ENCODE data around the gene SLC15A4.
A peak's percentile ranks its signal among the peaks of the same experiment; 100 is the strongest.

The SLC15A4 gene

DNA sequence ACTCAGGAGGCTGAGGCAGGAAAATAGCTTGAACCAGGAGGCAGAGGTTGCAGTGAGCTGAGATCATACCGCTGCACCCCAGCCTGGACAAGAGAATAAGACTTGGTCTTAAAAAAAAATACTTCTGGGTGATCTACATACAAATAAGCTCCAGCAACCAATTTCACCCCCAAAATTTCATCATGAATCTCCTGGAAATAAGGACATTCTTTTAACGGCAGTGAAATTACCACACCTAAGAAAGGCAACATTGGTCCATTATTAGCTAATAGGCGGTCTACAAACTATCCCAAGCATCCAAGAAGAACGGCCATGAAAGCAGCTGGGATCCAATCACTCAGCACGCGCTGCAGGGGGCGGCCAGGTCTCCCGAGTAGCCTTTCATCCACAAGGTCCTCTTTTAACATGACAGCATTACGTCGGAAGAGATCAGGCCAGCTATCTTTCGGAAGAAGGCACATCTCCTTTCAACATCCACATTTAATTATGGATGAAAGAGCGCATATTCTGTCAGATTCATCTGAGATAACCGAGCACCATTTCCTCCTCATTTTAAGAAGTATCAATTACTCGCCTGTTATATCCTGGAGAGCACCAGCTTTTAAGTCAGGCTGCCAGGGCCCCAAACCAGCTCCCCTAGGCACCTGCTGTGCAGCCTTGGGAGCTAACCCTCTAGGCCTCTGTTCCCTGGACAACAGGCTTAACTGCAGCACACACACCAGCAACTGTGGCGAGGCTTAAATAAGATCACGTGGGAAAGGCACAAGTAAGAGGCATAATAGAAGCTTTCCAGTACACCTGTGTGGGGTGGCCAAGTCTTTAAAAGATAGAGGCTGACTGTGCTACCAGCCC is 4.2 kb downstream of the SLC15A4 start:
- H3K27me3 ChIP-seq (ENCODE audit: insufficient read depth, low read length, poor library complexity, severe bottlenecking): no peaks in the 10 kb centered on the region
- peaks cover 76% of the 10 kb centered on the region for H4K20me1 ChIP-seq (ENCODE audit: insufficient read depth, low read length, poor library complexity, severe bottlenecking)
- peaks cover 95% of the 10 kb centered on the region for H3K79me2 ChIP-seq (ENCODE audit: insufficient read depth, low read length)
- peaks cover 6% of the 10 kb centered on the region; the same call in 1 of the 2 replicates for H3K36me3 ChIP-seq (ENCODE audit: insufficient read depth, low read length)
- H3K9me2 ChIP-seq (replicated peaks; ENCODE audit: low read depth, low read length): no peaks in the 10 kb centered on the region
- no peak for TF ChIP-seq EZH2phosphoT487 (IDR thresholded peaks at IDR 0.05; ENCODE audit: borderline replicate concordance)
- TF ChIP-seq, protein P1, sequence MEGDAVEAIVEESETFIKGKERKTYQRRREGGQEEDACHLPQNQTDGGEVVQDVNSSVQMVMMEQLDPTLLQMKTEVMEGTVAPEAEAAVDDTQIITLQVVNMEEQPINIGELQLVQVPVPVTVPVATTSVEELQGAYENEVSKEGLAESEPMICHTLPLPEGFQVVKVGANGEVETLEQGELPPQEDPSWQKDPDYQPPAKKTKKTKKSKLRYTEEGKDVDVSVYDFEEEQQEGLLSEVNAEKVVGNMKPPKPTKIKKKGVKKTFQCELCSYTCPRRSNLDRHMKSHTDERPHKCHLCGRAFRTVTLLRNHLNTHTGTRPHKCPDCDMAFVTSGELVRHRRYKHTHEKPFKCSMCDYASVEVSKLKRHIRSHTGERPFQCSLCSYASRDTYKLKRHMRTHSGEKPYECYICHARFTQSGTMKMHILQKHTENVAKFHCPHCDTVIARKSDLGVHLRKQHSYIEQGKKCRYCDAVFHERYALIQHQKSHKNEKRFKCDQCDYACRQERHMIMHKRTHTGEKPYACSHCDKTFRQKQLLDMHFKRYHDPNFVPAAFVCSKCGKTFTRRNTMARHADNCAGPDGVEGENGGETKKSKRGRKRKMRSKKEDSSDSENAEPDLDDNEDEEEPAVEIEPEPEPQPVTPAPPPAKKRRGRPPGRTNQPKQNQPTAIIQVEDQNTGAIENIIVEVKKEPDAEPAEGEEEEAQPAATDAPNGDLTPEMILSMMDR (conservative IDR thresholded peaks at IDR 0.05; ENCODE audit: low read length): no peak
- peaks cover 57% of the 10 kb centered on the region for H3K4me1 ChIP-seq (ENCODE audit: insufficient read depth, low read length, poor library complexity, severe bottlenecking)
- H3F3A ChIP-seq (ENCODE audit: low read depth): no peaks in the 10 kb centered on the region
- peak overlapping the region; percentile 95 for H3K4me3 ChIP-seq (ENCODE audit: low read length, poor library complexity, severe bottlenecking)
- peak overlapping the region; percentile 85 for H3K9ac ChIP-seq (ENCODE audit: low read depth, low read length, poor library complexity, severe bottlenecking)
- no peak overlapping the region for H2AFZ ChIP-seq (ENCODE audit: low read length)
- no peaks in the 10 kb centered on the region for H3K9me3 ChIP-seq (ENCODE audit: insufficient read depth, low read depth, low read length)
- H3K4me2 ChIP-seq (ENCODE audit: low read depth, low read length, poor library complexity, severe bottlenecking): peak overlapping the region; percentile 84

DNA sequence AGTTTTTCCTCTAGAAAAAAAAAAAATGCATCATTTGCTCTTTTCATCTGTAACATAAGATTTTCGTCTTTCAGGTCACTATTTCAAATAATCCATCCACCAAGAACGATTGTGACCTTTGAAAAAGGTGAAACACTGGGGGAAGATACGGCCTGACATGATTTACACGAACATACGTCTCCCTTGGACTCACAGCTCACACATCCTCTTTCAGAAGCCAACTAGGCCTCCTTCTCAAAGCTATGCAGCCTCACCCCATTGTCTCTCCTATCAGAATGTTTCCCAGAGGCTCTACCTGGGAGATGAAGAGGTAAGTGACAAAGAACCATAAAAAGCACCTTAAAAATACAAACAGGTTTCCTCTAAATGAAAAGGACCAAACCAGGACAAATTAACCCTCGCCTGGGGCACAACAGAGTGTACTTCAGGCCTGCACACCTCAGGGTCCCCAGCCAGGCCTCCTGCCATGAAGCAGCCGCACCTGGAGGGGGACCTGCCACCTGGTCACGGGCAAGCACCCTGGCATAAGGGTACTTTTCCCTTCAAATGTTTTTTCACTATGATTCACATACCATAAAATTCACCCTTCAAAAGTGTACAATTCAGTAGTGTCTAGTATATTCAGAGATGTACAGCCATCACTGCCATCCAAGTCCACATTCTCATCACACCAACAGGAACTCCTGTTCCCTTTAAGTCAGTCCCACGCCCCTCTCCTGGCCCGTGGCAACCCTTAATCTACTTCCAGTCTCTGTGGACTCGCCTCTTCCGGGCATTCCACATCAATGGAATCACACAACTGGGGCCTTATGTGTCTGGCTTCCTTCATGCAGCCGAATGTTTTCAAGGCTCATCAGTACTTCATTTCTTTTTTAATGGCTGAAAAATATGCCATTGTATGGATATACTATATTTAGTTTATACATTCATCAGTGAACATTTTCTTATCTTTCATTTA is 5.4 kb downstream of the SLC15A4 start:
- Histone ChIP-seq H3K9me2 (replicated peaks; ENCODE audit: low read depth, low read length) (no peaks in the 10 kb centered on the region), H2AFZ (ENCODE audit: low read length) (no peak overlapping the region), H3K36me3 (ENCODE audit: insufficient read depth, low read length) (peaks cover 18% of the 10 kb centered on the region; the same call in 1 of the 2 replicates), H4K20me1 (ENCODE audit: insufficient read depth, low read length, poor library complexity, severe bottlenecking) (peaks cover 86% of the 10 kb centered on the region), H3K9me3 (ENCODE audit: insufficient read depth, low read depth, low read length) (no peaks in the 10 kb centered on the region), H3K27me3 (ENCODE audit: insufficient read depth, low read length, poor library complexity, severe bottlenecking) (no peaks in the 10 kb centered on the region), H3K4me3 (ENCODE audit: low read length, poor library complexity, severe bottlenecking) (peak overlapping the region; percentile 58), H3K4me2 (ENCODE audit: low read depth, low read length, poor library complexity, severe bottlenecking) (peak overlapping the region; percentile 84), H3K9ac (ENCODE audit: low read depth, low read length, poor library complexity, severe bottlenecking) (peak overlapping the region; percentile 15), H3F3A (ENCODE audit: low read depth) (no peaks in the 10 kb centered on the region), H3K79me2 (ENCODE audit: insufficient read depth, low read length) (peaks cover 100% of the 10 kb centered on the region), H3K4me1 (ENCODE audit: insufficient read depth, low read length, poor library complexity, severe bottlenecking) (peaks cover 57% of the 10 kb centered on the region)
- TF ChIP-seq EZH2phosphoT487 (IDR thresholded peaks at IDR 0.05; ENCODE audit: borderline replicate concordance): no peak
- TF ChIP-seq, protein P1 (conservative IDR thresholded peaks at IDR 0.05; ENCODE audit: low read length): no peak

DNA sequence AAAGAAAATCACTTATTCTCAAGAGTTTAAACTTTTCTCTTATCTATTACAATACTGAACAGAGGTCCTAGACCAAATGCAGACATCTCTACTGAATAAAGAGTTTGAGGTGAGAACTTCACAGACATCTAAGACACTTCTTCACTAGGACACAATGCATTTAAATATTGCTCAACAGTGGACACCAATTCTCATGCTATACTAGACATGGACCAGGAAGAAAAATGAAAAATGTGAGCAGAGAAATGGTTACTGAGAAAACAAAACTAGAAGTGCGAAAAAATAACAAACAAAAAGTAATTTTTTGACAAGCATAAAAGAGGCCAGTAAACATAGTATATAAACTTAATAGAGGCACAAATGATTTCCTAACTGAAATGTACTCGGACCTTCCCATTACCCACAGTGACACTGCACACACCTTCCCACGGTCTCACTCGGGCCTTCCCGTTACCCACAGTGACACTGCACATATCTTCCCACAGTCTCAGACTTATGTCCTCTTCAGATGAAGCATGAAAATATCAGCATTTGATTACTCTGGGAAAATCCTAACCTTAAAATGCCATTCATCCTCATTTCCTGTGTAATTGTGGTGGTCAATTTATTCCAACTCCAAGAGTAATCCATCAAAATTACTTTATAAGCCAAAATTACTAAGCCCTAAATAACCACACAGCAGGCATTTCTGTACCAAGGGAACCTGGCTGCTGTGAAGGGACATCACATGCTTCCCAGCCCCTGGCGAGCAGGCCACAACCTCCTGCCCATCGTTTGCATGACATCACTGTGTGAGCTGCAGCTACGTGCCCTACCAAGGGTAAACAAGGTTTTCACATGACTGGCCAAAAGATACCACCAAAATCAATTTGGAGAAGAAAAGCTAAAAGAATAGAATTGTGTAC is 6.4 kb downstream of the SLC15A4 start:
- H3F3A ChIP-seq (ENCODE audit: low read depth): no peaks in the 10 kb centered on the region
- no peaks in the 10 kb centered on the region for H3K9me2 ChIP-seq (replicated peaks; ENCODE audit: low read depth, low read length)
- peak overlapping the region; percentile 84 for H3K4me2 ChIP-seq (ENCODE audit: low read depth, low read length, poor library complexity, severe bottlenecking)
- TF ChIP-seq, protein P1 (conservative IDR thresholded peaks at IDR 0.05; ENCODE audit: low read length): no peak
- no peak for TF ChIP-seq EZH2phosphoT487 (IDR thresholded peaks at IDR 0.05; ENCODE audit: borderline replicate concordance)
- H3K9ac ChIP-seq (ENCODE audit: low read depth, low read length, poor library complexity, severe bottlenecking): peak overlapping the region; percentile 15
- no peaks in the 10 kb centered on the region for H3K9me3 ChIP-seq (ENCODE audit: insufficient read depth, low read depth, low read length)
- peak overlapping the region; percentile 58 for H3K4me3 ChIP-seq (ENCODE audit: low read length, poor library complexity, severe bottlenecking)
- H3K4me1 ChIP-seq (ENCODE audit: insufficient read depth, low read length, poor library complexity, severe bottlenecking): peaks cover 62% of the 10 kb centered on the region
- H3K36me3 ChIP-seq (ENCODE audit: insufficient read depth, low read length): peaks cover 26% of the 10 kb centered on the region; the same call in 1 of the 2 replicates
- H3K79me2 ChIP-seq (ENCODE audit: insufficient read depth, low read length): peaks cover 100% of the 10 kb centered on the region
- H3K27me3 ChIP-seq (ENCODE audit: insufficient read depth, low read length, poor library complexity, severe bottlenecking): no peaks in the 10 kb centered on the region
- H2AFZ ChIP-seq (ENCODE audit: low read length): no peak overlapping the region
- peaks cover 83% of the 10 kb centered on the region for H4K20me1 ChIP-seq (ENCODE audit: insufficient read depth, low read length, poor library complexity, severe bottlenecking)
